SK-N-MC (cell line): ENCODE measurements around the gene PPP1R12B.

ENCODE experiments used
- EZH2 ChIP-seq: fragments of 200-600 bp; sonication (generic); IDR thresholded peaks from one replicate; pipeline ENCODE4 v1.6.1; 2017; ENCODE audit warnings: antibody characterized with exemption
- FOXP2 ChIP-seq: optimal IDR thresholded peaks from 2 replicates; pipeline ENCODE3; 2011; ENCODE audit warnings: mild to moderate bottlenecking, moderate library complexity; ENCODE audit not compliant: insufficient read depth; ENCODE audit errors: extremely low read length, control extremely low read depth
- POLR2AphosphoS5 ChIP-seq: IDR thresholded peaks from 2 replicates; pipeline ENCODE4 v1.6.1; 2012; ENCODE audit warnings: mild to moderate bottlenecking, low read depth, low read length, borderline replicate concordance

- TF ChIP-seq EZH2 = no peak
- no peak for TF ChIP-seq POLR2AphosphoS5
- TF ChIP-seq FOXP2 = no peak
Observed at GRCh38 chr1:202317941-202318925, 30.3 kb upstream of the PPP1R12B start.
